Measurements from ENCODE around the gene KIAA1755. TPM values are rescaled to one million over a fixed set of nuclear protein-coding genes. Genes with fewer than 3 reads are reported as not detected.
A peak's percentile ranks its signal among the peaks of the same experiment; 100 is the strongest.

Gene KIAA1755
- total and polyA plus RNA-seq, 9 of the 15 experiments (the other 6 are each of a cell fraction or from before 2014, with no cell fraction given) = not detected

- TF ChIP-seq MGA (IDR thresholded peaks at IDR 0.05) = peak; percentile 65
- no peak for TF ChIP-seq RBM22 (IDR thresholded peaks at IDR 0.05; ENCODE audit: low read depth, low read length, poor library complexity, severe bottlenecking)
- peak; percentile 39; the same call in 1 of the 2 replicates for TF ChIP-seq ADNP (tag; IDR thresholded peaks at IDR 0.05)
- no peak for TF ChIP-seq FOXP1 (CRISPR knock-in tag; IDR thresholded peaks at IDR 0.05)
- no peak for TF ChIP-seq NFE2L1 (tag; IDR thresholded peaks at IDR 0.05; ENCODE audit: borderline replicate concordance, low read depth)
- no peak for TF ChIP-seq STAG1 (CRISPR knock-in tag; IDR thresholded peaks at IDR 0.05; ENCODE audit: borderline replicate concordance)
- no peak for TF ChIP-seq SRF (CRISPR knock-in tag; IDR thresholded peaks at IDR 0.05)
Observed at GRCh38 chr20:38173237-38174156, 87.0 kb downstream of the KIAA1755 start (continued).

Measured in K562 (cell line).